H1 (cell line): ENCODE results near the gene MRTFA. TPM values are rescaled to one million over a fixed set of nuclear protein-coding genes. Genes with fewer than 3 reads are reported as not detected.

Experiments
- GTF2F1 ChIP-seq: IDR thresholded peaks from 2 replicates; pipeline ENCODE4 v1.6.1; 2012; ENCODE audit warnings: low read depth, low read length, improper control_type of control experiment, borderline replicate concordance
- JUN ChIP-seq: IDR thresholded peaks from 2 replicates; pipeline ENCODE4 v1.6.1; 2011; ENCODE audit warnings: low read depth, mild to moderate bottlenecking, improper control_type of control experiment, low read length
- TCF12 ChIP-seq: IDR thresholded peaks from 2 replicates; pipeline ENCODE4 v1.6.1; 2011; ENCODE audit warnings: low read depth, mild to moderate bottlenecking, low read length
- polyA plus RNA-seq, 7 experiments: library from polyadenylated mRNA; depleted of rRNA in 3 of 7; stranded (reverse) in 5 of 7; unstranded in 2 of 7; fragments of >200 nt in 5 of 7; fragments of 200-250 nt in 2 of 7; gene quantifications; 1 replicate in 5 of 7; 2 replicates in 1 of 7; 4 replicates in 1 of 7; pipeline versions ENCODE4 v1.2.1 to v1.2.3, GENCODE V29; 2011 to 2013; ENCODE audit warnings: missing spikeins in 2 of 7, mixed read lengths in 2 of 7
- total RNA-seq: library from RNA; stranded (reverse); fragmentation: NEBNext Ultra II Directional; extraction: Animal tissue kit (Norgen Biotek cat#: 25700); gene quantifications from 2 replicates; pipeline ENCODE4 v1.2.1, GENCODE V29; 2021

Gene MRTFA
- total and polyA plus RNA-seq, 2 of the 8 experiments (the other 6 are each of a cell fraction or from before 2014, with no cell fraction given): 5.4 to 37.9 TPM

DNA sequence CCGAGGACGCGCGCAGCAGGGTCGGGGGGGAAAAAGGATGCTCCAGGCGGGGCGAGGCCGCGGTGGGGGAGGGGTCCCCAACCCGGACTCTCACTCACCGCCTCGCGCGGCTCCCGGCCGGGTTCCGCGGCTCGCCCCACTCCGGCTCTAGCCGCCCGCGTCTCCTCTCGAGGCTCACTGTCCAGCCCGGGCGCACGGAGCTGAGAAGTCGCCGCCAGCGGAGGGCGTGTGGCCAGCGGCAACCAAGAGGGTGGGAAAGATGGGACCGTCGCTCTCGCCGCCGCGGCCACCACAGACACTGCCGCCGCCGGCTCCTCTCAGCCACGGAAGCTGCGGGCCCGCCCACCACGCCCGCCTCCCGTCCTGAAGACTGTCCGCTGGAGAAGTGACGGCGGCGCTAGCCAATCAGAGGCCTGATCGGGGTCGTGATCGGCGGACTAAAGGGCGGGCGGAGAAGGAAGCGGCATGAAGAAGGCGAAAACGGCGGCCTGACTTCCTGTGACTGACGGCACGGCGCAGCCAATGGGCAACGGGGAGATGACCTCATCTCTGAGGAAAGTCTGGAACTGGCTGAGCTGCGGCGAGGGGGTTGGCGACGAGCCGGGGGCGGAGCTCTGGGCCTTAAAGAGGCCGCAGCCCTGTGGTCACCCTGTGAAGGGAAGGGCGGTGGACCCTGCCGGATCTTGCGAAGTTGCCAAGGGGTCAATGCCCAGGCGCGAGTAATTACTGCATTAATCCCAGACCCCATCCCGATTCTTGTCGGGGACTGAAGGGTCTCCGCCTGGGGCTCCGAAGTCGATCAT is at the start of gene MRTFA (continued):
- TF ChIP-seq JUN: peak; percentile 86
- TF ChIP-seq TCF12: peak; percentile 48; the same call in 1 of the 2 replicates
- TF ChIP-seq GTF2F1: no peak
